GM19324 (cell line): ENCODE results near the gene HEG1.

Experiments used
- ATAC-seq: cut with Tn5 transposase; IDR thresholded peaks from one replicate; pipeline ENCODE4 v1.9.1; 2021; ENCODE audit warnings: mild to moderate bottlenecking, moderate library complexity; ENCODE audit not compliant: unreplicated experiment, low FRiP score

Gene HEG1

DNA sequence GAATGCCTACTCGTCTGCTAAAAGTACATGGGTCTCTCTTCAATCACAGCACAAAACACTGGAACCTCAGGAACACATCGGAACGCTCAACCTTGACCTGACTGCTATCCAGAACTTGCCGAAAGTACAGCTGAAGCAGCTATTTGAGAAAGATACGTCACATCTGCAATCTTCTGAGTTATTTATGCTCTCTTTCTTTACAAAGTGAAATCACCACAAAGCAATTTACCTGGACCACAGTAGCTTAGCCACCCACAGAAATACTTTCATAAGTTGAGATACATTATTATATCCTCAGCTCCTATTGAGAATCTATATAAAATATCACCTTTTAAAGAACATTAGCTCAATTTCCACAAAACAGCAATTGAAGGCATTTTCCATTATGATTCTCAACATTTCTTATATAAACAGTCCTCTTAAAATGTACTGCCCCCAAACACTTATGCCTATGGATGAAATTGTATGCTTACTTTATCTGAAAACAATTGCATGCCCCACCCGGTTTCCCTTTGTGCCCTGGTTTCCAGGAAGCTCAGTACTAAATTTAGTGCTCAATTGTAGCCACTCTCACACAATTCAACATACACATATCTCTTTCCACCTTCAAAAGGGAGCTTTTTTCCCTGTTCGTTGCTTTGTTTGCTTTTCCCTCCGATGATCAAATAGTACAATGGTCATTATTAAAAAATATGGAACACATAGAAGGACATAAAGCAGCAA is 31.8 kb downstream of the HEG1 start:
- ATAC-seq: no peak

DNA sequence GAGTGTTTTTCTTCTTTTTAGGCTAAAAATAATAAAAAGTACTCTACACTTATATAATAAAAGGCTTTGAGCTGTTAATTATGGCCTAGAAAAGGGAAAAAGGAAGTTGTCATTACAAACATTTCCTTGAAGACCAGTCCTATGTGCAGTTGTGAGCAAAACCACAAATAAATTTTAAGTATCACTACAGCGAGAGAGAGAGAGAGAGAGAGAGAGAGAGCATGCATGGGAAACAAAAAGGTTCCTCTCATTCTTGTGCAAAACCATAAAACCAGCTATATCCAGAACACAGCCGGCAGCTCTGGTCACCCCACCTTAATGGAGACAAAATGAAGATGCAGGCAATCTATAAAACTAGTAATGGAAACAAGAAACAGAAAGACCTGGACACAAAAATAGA is 33.6 kb downstream of the HEG1 start:
- ATAC-seq: no peak

DNA sequence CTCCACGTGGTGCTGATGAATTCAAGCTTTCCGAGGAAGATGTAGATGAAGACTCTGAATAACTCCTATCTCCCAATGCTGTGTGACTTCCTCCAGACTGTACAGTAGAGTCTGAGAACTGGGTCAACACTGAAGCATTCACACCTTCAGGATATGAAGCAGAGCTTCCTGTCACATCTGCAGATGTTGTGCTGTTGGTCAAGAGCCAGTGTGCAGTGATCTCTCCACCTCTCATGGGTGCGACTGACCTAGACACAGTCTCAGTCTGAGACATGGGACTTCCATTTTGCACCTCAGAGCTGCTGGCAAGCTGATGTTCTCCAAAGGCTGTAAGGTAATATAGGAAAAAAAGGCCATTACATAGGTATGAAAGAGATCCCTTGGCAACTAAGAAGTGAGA is 36.5 kb downstream of the HEG1 start:
- ATAC-seq: no peak

DNA sequence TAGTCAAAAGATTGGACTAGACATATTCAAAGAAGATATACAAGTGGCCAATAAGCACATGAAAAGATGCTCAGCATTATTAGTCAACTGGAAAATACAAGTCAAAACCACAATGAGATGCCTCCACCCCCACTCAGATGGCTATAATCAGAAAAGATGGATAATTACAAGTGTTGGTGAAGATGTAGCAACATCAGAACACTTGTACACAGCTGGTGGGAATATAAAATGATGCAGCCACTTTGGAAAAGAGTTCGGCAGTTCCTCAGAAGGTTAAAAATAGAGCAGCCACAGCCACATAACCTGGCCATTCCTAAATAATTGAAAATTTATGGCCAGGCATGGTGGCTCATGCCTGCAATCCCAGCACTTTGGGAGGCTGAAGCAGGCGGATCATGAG is 38.4 kb downstream of the HEG1 start:
- ATAC-seq: no peak

DNA sequence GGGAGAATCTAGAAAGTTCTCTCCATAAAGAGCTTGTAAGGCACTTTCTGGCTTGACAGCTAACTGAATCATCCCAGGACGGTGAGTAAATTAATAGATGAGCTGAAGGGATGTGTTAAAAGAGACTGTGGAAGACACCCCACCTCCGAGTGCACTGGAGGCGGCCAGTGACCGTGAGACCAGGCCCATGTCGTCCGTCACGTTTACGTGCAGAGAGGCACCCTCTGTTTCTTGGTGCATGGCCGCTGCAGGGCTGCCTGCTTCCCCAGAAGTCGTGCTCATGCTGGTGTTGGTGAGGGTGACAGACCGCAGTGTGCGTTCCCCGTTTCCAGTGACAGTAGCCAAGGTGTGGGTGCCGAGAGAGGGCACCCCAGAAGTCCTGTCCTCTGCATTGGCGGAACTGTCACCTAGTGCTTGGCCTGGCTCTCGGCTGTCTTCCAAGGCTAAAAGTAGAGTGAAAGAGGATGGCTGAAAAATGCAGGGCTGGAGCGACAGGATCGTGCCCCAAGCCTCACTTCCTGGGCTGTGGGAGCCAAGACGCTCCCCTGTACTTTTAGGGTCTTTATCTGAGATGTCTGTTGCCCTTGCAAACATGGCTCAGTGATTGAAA is 41.1 kb downstream of the HEG1 start:
- ATAC-seq: no peak

DNA sequence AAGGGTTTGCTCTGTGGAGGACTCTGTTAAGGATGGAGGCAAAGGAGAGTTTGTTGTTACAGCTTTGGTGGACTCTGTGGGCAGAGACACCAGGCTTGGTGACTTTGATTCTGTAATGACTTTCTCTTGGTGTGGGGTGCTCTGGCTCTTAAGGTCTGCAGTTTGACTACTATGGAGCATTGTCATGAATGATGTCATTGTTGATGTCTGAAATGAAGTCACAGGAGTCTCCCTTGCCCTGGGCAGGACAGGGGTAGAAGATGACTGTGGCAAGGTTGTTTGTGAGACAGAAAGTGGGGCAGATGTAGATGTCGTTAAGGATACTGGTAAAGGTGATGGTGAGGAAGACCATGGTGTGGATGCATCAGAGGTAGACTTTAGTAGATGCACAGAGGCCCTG is 42.7 kb downstream of the HEG1 start:
- no peak for ATAC-seq

DNA sequence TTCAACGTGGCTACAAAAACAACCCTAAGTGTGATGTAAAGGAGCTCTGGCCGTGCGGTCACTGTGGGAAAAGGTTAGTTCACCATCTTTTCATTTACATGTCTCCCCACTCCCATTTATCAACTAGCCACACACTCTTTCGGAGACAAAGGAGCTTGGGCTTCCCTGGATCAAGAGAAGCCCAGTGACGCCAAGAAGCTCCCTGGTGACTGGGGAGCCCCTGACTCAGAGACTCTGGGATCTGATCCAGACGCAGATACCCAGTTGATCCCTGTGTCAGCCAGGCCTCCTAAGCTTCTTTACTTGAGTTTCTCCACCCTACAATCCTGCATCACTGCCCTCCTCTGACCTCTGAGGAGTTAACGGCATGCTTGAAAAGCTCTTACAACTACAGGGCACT is 43.9 kb downstream of the HEG1 start:
- no peak for ATAC-seq

DNA sequence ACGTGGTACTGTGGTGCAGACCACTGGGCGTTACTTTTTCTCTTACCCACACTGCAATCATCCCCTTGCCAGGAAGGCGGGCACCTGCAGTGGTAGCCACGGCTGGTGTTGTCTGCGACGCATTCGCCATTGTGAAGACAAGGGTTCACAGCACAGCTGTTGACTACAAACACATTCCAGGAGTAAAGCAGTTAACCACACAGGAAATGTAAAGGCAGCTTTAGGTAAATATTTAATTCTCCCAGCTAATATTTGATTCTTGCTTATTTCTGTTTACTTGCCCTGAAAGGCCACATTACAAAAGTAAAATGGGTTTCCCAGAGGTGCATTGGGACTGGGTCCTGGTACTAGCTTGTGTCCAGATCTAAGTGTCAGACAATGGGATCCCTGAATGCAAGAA is 45.4 kb downstream of the HEG1 start:
- no peak for ATAC-seq

DNA sequence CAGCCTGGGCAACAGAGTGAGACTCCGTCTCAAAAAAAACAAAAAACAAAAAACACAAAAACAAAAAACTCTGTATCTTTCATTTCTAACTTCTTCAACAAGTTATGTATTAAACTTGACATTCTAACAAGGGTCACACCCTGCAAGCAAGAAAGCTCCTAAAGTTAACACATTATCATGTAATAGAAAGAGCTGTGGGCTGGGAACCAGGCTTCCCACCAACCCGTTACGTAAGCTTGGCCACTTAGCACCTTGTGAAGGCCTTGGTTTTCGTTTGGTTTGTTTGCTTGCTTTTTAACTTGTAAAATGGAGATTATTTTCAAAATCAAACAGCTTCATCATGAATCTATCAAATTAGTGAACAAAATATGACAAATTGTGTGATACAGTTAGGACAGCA is 47.0 kb downstream of the HEG1 start:
- no peak for ATAC-seq

DNA sequence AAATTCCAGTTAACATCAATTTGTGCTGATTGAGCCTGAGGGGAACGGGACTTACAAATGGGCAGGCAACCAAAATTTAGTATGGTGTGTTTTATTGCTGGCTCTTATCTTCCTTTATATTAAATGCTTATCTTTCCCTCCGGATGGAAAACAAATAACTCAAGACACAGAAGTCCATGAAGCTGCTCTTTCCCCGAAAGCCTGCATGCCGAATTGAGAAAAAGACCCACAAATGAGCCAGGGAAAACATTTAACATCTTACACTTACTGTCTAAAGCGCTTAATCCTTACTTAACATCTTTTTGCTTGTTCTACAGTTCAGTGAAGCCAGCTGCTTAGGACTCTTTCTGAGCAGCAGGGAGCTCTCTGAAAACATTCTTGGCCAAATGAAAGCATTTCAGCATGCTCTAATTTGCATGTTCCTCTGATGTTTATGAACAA is 49.5 kb downstream of the HEG1 start:
- ATAC-seq: no peak

DNA sequence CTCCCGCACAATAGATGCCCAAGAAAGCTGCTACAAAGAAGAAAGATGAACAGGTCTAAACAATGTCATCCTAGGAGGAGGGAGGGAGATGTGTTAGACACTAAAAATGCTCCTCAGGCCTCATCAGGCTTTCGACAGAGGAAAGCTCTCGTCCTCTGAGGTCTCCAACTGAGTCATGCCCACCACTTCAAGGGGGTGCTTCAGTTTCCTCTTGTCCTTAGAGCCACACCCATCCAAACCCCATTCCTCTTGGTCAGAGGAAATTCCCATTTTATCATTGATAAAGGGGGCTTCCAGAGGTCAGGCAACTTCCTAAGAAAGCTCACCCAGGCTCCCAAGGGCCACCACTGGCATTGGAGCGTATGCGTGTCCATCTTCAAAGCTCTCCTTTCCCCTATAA is 50.1 kb downstream of the HEG1 start:
- no peak for ATAC-seq

DNA sequence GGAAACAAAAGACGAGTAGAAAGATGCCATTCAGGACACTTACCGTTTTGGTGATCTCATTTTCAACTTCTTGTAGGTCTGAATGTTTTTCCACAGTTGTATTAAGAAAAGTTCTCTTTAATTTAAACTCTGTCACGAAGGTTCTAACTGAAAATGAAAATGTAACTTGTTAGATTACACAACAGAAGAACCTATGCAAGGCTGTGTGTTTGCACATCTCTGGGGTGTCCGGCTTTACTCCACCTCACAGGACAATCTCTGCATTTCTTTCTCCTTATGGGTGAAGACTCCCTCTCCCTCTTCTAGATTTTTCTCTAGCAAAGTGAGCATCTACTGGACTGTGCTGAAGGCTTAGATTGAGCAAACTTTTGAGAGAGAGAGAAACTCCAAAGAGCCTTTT is 50.6 kb downstream of the HEG1 start:
- no peak for ATAC-seq

DNA sequence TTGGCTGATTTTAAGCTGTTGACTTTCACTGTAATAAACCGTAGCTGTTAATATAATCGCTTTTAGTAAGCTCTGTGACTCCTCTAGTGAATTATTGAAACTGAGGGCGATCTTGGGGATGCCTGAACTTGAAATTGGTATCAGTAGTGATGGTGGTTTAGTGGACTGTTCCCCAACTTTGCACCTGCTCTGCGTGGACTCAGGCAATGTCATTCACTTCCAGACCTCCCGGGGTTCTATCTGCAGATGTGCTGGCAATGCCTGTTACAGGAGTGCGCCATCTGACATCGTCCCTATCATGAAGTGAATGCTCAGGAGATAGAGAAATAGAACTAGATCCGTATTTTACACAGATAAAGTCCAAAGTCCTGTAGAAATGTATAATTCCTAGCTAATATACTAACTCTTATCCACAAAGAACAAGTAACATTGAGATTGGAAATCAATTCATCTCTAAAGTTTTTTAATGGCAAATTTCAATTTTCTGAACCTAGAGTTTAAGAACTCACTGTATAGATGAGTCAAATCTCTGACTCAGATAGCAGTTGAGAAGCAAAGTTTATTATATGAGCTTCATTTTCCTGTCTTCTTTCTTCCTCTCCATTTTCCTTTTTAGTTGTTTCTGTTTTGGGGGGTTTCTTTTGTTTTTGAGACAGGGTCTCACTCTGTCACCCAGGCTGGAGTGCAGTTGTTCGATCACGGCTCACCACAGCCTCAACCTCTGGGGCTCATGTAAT is 51.8 kb downstream of the HEG1 start:
- no peak for ATAC-seq

DNA sequence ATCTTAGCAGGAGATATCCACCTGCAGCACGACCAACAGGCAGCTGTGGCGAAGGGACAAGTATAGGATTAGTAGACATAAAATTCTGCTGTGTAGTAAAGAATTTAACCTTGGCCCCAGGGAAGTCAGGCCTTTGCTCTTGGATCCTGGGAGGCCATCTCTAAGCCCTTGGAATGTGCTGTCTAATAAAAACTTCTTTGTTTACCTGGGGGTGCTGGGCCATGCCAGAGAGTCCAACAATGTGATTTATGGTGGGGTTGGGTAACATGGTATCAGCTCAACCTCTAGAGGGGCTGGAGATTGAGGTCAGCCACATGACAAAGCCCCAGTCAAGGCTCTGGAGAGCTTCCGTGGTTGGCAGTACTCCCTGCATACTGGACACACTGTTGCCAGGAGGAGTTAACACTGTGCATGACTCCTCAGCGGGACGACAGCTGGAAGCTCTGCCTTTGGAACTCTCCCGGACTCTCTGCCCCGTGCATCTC is 52.4 kb downstream of the HEG1 start:
- ATAC-seq: no peak

DNA sequence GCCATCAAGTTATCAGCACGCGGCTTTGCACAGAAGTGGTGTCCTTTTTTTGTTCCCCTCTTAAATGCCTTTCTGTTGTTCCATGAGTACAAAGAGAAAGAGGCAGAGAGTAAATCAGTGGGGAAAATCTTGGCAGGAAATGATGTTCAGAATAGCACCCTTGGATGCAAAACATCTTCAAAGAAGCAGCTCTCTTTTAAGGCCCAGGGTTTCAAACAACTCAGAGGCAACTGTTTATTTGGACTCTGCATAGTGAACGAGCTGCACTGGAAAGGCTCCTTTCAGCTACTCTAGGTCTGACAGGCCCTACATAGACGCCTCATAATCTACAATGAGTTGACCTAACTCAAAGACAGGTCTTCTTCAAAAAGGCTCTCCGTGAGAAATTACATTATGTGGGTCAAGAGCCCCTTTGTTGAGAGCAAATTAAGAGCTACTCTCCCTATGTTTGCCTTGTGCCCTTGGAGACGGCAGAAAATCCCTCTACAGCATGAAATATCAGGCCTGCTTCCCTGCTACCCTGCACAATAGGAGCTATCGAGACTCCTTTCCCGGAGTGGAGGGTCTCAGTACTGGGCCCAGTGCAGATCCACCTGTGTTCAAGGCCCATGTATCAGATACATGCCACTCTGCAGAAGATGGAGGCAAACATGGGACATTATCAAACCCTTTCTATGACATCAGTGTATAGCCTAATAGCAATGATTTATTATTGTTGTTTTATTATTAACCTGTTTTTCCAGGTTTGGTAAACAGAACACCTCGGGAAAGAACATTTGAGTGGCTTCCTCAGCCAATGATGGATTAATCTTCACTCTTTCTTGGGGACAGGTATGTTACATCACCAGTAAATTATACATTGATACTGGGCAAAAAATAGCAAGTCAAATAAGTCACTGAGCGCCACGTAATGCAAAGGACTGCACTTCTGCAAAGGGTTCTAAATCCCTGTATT is 53.1 kb downstream of the HEG1 start:
- ATAC-seq: no peak

DNA sequence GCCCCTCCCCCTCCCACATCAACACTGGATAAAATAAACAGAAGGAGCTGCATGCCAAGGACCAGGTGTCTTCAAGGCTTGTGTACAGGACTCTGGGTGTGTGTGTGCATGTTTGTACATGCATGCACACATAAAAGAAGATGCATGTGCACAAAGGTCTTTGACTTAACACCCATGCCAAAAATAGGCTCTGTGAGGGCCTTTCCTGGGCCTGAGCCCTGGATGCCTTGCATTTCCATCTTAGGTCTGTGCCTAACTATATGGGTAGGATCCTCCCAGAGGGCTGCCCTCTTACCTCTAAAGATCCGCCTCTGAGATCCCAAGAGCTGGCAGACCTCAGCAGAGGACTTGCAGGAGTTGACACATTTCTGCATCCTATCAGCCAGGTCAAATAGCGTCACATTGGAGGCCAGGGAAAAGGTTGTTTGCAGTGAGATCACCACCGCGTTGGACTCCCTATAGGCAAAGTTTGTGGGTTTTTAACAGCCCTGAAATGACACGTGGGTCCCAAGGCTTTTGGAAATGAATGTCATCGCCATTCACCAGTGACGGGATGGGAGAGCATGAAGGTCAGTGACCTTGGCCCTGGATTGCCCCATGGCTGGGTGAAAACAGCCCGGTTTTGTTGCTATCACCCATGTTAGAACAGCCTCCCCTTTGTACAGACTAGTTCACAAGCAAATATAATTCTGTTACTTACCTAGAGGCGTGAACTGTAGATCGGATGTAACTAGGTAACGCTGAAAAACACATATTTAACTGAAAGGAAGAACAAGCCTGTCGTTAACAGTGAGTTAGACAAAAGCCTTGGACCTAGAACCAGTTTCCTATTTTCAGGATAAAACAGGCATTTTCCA is 54.0 kb downstream of the HEG1 start:
- ATAC-seq: no peak

DNA sequence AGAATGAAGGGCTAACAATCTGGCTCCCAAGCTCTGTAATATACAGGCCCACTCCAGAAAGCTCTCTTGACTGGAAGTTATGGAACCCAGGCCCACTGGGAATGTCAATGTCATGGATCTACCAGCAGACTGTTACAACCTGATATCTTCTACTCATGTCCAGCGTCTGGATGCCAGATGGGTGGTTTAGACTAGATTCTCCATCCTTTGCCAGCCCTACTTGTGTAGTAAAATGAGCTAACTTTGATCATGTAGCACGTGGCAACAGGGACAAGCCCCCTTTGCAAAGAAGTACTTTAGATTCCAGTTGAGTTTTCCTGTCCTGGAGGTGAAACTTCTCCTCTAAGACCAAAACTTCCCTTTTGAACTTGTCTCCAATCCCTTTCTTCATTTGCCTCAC is 55.1 kb downstream of the HEG1 start:
- no peak for ATAC-seq

DNA sequence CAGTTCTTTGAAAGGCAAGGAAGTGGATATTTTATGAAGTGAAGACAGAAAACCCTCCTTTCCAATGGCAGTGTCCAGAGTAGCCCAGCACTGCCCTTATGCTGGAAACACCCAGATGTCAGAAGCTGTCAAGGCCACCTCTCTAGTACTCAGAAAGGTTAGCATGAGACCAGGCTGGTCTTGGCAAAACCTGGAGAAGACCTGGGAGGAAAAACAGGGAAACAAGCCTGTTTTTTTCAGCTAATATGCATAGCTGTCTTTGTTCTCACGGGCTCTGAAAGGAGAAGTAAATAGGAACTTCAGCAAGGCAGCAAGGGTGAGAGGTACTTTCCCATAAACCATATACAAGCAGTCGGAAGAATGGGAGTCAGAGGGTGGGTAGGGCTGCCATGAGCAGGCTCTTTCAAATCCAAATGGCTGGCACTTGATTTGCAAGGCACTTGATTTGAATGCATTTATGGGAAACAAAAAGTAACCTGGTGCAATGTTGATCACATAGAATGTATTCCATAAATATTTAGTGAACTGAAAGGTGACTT is 55.8 kb downstream of the HEG1 start:
- no peak for ATAC-seq

DNA sequence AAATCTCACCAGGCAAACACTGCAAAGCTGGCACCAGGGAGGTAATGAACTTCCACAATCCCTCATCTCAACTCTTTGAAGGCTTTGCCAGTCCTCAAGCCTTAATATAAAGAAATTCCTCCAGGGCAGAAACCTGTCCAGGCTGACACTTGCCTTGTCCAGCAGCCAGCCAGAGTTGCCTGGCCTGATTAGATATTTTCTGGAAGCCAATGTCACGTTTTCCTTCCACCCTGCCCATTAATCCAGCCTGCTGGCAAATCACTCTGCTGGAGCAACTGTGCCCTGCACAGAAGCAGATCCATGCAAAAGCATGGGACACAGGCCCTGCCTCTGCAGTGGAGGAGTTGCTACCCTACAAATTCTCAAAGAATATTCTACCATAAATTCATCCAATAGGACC is 56.5 kb downstream of the HEG1 start:
- no peak for ATAC-seq
